ENCODE measurements around the gene TRMT61A.

The TRMT61A gene

GRCh38 chr14:103548463-103549351 is 19.7 kb downstream of the TRMT61A start:
- no peak for DNase-seq

- peak; percentile 76 for DNase-seq
Measured at GRCh38 chr14:103549361-103550311, 20.6 kb downstream of the TRMT61A start.

- no peak for DNase-seq
Measured at GRCh38 chr14:103550451-103551337, 21.7 kb downstream of the TRMT61A start.

GRCh38 chr14:103551338-103551762 is 22.4 kb downstream of the TRMT61A start:
- DNase-seq: no peak

- DNase-seq: no peak
Measured at GRCh38 chr14:103552011-103552845, 23.2 kb downstream of the TRMT61A start.

- no peak for DNase-seq
Measured at GRCh38 chr14:103552846-103553210, 23.8 kb downstream of the TRMT61A start.

- no peak for DNase-seq
Measured at GRCh38 chr14:103555559-103556337, 26.8 kb downstream of the TRMT61A start.

- DNase-seq: peak; percentile 72
Measured at GRCh38 chr14:103556946-103557758, 28.2 kb downstream of the TRMT61A start.

- DNase-seq: peak; percentile 54
Measured at GRCh38 chr14:103558071-103558882, 29.3 kb downstream of the TRMT61A start.

GRCh38 chr14:103559766-103560165 is 30.8 kb downstream of the TRMT61A start:
- no peak for DNase-seq

- peak; percentile 0 for DNase-seq
Measured at GRCh38 chr14:103560691-103561090, 31.7 kb downstream of the TRMT61A start.

- peak; percentile 80 for DNase-seq
Measured at GRCh38 chr14:103561381-103562178, 32.6 kb downstream of the TRMT61A start.

GRCh38 chr14:103562179-103562428 is 33.1 kb downstream of the TRMT61A start:
- DNase-seq: no peak

- DNase-seq: peak; percentile 94
Measured at GRCh38 chr14:103562429-103563225, 33.6 kb downstream of the TRMT61A start, which contains the start of the genes BAG5 and COA8. Gene BAG5, minus strand, starts transcription at chr14:103562657. Its CDS starts 1,493 bp downstream, at chr14:103561164. Gene COA8, plus strand, starts transcription at chr14:103562960. Its CDS starts 42 bp downstream, at chr14:103563002.

- no peak for DNase-seq
Measured at GRCh38 chr14:103563226-103563620, 34.2 kb downstream of the TRMT61A start.

- peak; percentile 1 for DNase-seq
Measured at GRCh38 chr14:103563844-103564505, 35.0 kb downstream of the TRMT61A start.

GRCh38 chr14:103568952-103569351 is 40.0 kb downstream of the TRMT61A start:
- no peak for DNase-seq
